ENCODE measurements around the gene CRYGN. TPM values are rescaled to one million over a fixed set of nuclear protein-coding genes. Genes with fewer than 3 reads are reported as not detected.

Gene CRYGN
- total RNA-seq, 4 donors from 2014 or later = not detected

- Histone ChIP-seq H3K27ac (no peak overlapping the region), H3K27me3 (no peaks in the 10 kb centered on the region), H3K9me3 (no peaks in the 10 kb centered on the region), H3K36me3 (no peaks in the 10 kb centered on the region), H3K4me3 (no peak overlapping the region), H3K4me1 (peaks cover 2% of the 10 kb centered on the region)
- 87% methylated on average over 6 of the region's 13 CpGs for WGBS
- no peak for TF ChIP-seq POLR2AphosphoS5 (IDR thresholded peaks at IDR 0.05)
- no peak for TF ChIP-seq CTCF (IDR thresholded peaks at IDR 0.05)
- TF ChIP-seq POLR2A (IDR thresholded peaks at IDR 0.05) = no peak
- no peak for TF ChIP-seq EP300 (IDR thresholded peaks at IDR 0.05)
- peak in 1 of 2 donors; percentile 55 for DNase-seq (ENCODE audit: low spot score in 2 of 2)
These were observed 13.4 kb upstream of the CRYGN start for GRCh38 chr7:151453326-151453791.

- Histone ChIP-seq H3K4me1 (peaks cover 5% of the 10 kb centered on the region), H3K36me3 (no peaks in the 10 kb centered on the region), H3K4me3 (no peak overlapping the region), H3K9me3 (no peaks in the 10 kb centered on the region), H3K27me3 (no peaks in the 10 kb centered on the region), H3K27ac (no peak overlapping the region)
- 89% methylated on average over 9 of the region's 15 CpGs for WGBS
- peak in 1 of 2 donors; percentile 40 for DNase-seq (ENCODE audit: low spot score in 2 of 2)
- TF ChIP-seq POLR2A (IDR thresholded peaks at IDR 0.05) (no peak), POLR2AphosphoS5 (IDR thresholded peaks at IDR 0.05) (no peak), EP300 (IDR thresholded peaks at IDR 0.05) (no peak), CTCF (IDR thresholded peaks at IDR 0.05) (no peak)
These were observed 12.9 kb upstream of the CRYGN start for GRCh38 chr7:151452680-151453325.

GRCh38 chr7:151451626-151452571, 12.0 kb upstream of the CRYGN start:
- Histone ChIP-seq H3K36me3 (no peaks in the 10 kb centered on the region), H3K27me3 (no peaks in the 10 kb centered on the region), H3K4me1 (peaks cover 5% of the 10 kb centered on the region), H3K27ac (no peak overlapping the region), H3K9me3 (no peaks in the 10 kb centered on the region), H3K4me3 (no peak overlapping the region)
- 87% methylated on average over 19 of the region's 23 CpGs for WGBS
- TF ChIP-seq POLR2AphosphoS5 (IDR thresholded peaks at IDR 0.05) (no peak), CTCF (IDR thresholded peaks at IDR 0.05) (no peak), EP300 (IDR thresholded peaks at IDR 0.05) (no peak), POLR2A (IDR thresholded peaks at IDR 0.05) (no peak)
- DNase-seq (ENCODE audit: low spot score in 2 of 2) = peak in 1 of 2 donors; percentile 57

GRCh38 chr7:151451156-151451555, 11.2 kb upstream of the CRYGN start:
- Histone ChIP-seq H3K4me1 (peaks cover 5% of the 10 kb centered on the region), H3K9me3 (no peaks in the 10 kb centered on the region), H3K36me3 (no peaks in the 10 kb centered on the region), H3K4me3 (no peak overlapping the region), H3K27me3 (no peaks in the 10 kb centered on the region), H3K27ac (no peak overlapping the region)
- DNase-seq (ENCODE audit: low spot score in 2 of 2) = peak in 1 of 2 donors; percentile 24
- whole genome bisulfite sequencing = 85% methylated on average over 5 of the region's 5 CpGs
- TF ChIP-seq EP300 (IDR thresholded peaks at IDR 0.05) (no peak), POLR2AphosphoS5 (IDR thresholded peaks at IDR 0.05) (no peak), POLR2A (IDR thresholded peaks at IDR 0.05) (no peak), CTCF (IDR thresholded peaks at IDR 0.05) (no peak)

GRCh38 chr7:151449990-151450389, 10.0 kb upstream of the CRYGN start:
- 78% methylated on average over 9 of the region's 9 CpGs for WGBS

More at GRCh38 chr7:151449990-151450389, 10.0 kb upstream of the CRYGN start:
- Histone ChIP-seq H3K9me3 (no peaks in the 10 kb centered on the region), H3K4me1 (peaks cover 5% of the 10 kb centered on the region), H3K27ac (no peak overlapping the region), H3K36me3 (no peaks in the 10 kb centered on the region), H3K27me3 (no peaks in the 10 kb centered on the region), H3K4me3 (no peak overlapping the region)
- DNase-seq (ENCODE audit: low spot score in 2 of 2) = peak in 1 of 2 donors; percentile 59
- TF ChIP-seq CTCF (IDR thresholded peaks at IDR 0.05) (no peak), EP300 (IDR thresholded peaks at IDR 0.05) (no peak), POLR2AphosphoS5 (IDR thresholded peaks at IDR 0.05) (no peak), POLR2A (IDR thresholded peaks at IDR 0.05) (no peak)
